ENCODE data around the gene AGBL1.
"Not testable (repeated sequence)": the region's sequence is repeated elsewhere in the genome, so short reads cannot be mapped to it uniquely, and the experiment has no call there.

Gene AGBL1

DNA sequence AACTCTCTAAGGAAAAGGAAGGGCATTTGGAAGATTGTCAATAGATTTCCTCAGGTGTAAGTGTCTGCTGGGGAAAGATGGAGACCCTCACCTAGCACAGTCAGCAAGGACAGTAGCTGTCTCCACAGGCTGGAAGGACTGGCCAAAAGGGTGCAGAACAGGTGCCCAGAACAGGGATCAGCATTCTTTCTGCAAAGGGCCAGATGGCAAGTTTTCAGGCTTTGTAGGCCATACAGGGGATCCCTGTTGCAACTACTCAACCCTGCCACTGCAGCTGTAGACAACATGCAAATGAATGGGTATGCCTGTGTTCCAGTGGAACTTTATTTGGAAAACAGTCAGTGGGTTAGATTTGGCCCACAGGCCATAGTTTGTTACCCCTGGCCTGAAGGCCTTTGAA, 8.1 kb downstream of the AGBL1 start:
- DNase-seq: no peak

DNA sequence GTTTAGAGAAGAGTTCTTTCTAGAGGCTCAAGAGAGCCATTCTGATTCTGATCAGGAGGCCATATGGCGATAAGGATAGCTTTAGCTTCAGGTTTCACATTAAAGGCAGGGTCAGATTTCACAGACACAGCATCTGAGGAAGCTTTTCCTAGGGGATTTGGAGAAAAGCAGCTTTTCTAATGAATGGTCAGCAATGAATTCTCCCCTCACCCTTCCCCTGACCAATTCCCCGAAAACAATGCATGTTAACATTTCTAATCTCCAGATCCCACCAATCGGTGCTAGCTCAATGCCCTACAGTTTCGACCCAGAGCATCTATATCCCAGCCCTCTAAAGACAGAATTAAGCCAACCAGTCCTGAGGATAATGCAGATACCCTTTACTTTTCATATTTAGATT, 9.8 kb downstream of the AGBL1 start:
- no peak for DNase-seq

DNA sequence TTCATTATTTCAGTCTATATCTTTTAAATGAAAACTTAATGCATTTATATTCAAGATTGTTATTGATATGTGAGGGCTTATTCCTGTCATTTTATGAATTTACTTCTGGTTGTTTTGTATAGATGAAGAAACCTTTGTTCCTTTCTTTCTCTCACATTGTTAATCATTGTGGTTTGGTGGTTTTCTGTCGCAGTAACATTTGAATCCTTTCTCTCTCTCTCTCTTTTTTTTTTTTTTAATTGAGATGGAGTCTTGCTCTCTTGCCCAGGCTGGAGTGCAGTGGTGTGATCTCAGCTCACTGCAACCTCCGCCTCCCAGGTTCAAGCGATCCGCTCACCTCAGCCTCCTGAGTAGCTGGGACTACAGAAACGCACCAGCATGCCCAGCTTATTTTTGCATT, 22.1 kb downstream of the AGBL1 start:
- no peak for DNase-seq

DNA sequence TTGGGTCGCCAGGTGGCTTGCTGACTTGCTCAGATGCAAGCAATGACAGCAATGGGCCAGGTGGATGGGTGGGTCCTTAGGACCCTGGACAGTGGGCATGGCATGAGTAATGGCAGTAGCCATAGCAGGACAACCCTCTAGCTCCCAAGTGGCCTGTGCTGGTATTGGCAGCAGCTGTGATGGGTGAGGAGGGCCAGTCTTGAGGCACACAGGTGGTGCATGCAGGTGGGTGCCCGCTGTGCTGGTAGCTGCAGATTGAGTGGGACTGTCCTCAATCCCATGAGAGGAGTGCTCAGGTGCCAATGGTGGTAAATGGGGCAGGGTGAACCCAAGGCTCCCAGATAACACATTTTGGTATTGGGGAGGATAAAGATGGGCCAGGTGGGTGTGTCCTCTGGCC, 24.2 kb downstream of the AGBL1 start:
- no peak for DNase-seq

DNA sequence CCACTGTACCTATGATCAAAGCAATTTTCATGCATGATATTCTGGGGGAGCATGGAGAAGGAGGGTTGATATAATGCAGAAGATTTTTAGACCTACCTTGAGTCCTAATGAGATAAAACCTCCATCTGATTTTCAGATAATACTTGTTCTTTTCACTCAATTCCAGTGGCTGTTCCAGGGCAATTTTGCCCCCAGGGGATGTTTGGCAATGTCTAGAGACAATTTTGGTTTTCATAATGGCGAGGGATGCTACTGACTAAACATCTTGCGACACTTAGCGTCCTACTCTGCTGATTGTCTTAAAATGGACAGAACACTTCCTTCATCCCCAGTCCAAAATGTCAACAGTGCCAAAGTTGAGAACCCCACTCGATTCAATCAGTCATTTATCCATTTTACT, 26.6 kb downstream of the AGBL1 start:
- no peak for DNase-seq

DNA sequence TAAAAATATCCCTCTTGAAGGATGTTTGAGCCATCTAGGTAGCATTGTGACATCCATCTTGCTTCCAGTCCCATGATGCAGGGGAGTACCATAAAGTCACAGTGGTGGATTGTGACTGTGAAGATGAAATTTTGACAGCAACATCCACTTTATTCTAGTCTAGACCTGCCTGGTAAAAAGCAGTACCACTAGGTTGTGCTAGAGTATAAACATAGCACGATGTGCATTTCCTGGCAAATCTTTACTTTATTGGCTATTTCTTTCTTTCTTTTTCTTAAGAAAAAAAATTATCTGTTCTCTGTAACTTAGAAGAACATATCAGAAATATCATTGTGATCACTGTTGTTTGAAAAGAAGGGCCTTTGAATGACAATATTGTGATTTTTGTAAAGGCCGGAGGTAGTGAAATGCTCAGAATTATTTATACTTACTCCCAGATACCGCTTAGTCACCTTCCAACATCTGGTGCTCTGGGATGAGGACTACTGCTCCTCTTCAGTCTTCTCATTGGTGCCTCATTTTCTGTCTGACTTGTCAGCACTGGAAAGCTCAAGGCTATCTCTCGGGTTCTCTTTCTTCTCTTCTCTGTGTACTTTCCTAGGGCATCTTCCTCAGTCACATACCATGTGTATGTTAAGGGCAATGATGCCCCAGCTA, 35.6 kb downstream of the AGBL1 start:
- DNase-seq: no peak

DNA sequence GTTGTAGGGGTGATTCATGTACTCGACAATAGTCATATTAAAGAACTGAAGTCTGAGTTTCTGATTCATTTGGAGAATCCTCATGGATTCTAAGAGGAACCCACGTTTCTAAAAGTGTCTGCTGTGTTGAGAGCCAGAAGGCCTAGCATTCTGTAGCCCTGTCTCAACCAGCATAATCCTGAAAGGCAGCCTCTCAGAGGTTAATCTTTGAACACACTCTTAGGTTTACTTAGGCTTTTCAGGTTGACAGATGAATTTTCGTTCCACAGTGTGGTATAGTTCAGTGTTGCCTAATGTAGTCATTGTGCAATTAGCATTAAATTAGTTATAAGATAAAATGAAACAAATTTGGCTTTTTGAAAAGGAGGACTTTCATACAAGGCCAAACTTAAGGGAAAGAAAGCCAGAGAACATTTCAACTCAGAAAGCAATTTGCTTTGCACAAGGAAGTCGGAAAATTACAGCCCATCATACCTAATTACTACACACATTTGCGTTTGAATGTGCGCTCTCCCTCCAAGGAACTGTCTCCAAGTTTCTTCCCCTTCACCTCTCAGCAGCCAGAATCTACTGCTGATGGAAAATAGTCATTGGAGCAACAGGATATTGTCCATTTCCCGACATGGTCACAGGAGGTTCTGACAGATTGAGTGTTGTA, 42.0 kb downstream of the AGBL1 start:
- DNase-seq: no peak

DNA sequence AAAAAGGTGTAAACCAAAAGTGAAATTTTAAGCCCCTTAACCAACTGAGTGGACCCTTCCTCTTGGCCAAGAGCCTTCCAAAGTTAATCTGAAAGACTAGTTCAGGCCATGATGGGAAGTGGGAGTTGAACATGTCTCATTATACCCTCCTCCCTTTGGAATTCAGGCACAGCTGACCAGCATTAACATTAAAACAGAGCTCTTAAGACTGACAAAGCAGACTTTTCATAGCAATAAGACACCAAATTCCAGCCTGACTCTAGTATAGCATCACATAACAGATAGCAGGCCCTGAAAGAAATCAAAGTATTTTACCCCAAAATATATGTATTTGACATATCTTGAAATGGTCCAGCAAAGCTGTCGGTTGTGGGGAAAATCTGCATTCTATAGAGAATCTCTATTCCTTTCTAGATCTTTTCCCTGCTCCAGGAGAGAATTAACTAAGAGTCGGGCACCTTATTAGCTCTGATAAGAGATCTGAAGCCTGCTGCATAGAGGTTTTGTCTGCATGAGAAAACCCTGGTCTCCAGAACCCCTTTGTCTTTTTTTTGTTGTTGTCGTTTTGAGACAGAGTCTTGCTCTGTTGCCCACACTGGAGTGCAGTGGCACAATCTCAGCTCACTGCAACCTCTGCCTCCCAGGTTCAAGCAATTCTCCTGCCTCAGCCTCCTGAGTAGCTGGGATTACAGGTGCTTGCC, 43.2 kb downstream of the AGBL1 start:
- not testable (repeated sequence) for DNase-seq

DNA sequence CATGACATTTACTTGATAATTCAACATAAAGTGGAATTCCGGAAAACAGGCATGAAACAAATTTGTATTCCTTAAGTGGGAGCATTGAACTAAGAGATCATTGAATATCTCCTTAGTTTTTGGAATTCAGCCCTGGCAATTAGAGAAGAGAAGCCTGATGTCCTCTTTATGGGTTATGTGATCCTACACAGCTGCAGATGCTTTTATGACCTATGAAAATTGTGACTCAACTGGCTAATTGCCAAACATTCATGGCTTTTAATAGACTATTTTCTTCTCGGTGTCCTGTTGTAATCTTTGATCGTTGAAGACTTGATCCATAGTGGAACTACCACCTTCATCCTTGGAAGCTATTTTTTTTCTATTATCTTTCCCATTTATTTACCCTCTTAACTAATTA, 46.1 kb downstream of the AGBL1 start:
- DNase-seq: no peak

DNA sequence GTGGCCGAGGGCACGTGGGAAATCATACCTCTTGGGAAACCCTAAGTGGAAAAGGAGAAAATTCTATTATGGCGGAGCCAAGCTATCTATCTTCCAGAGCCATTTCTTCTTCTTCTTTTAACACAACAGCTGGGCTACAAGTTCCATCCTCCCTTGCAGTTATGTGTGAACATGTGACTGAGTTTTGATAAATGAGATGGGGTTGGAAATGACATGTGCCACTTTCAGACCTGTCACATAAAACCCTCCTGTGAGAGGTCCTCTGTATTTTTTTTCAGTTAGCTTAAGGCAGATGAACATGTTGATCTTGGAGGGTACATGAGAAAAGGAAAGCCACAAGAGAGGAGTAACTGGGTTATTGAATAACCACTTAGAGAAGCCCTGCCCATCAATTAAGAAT, 47.9 kb downstream of the AGBL1 start:
- DNase-seq: no peak

DNA sequence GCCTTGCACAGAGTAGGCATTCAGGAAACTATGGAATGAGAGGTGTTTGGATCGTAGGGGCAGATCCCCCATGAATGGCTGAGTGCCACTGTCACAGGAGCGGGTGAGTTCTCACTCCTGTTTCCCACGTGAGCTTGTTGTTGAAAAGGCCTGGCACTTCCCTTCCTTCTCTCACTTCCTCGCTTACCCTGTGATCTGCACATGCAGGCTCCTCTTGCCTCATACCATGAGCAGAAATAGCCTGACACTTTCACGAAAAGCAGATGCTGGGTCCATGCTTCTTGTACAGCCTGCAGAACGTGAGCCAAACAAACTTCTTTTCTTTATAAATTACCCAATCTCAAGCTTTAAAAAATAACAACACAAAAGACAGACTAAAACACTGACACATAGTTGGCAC, 55.4 kb downstream of the AGBL1 start:
- no peak for DNase-seq

DNA sequence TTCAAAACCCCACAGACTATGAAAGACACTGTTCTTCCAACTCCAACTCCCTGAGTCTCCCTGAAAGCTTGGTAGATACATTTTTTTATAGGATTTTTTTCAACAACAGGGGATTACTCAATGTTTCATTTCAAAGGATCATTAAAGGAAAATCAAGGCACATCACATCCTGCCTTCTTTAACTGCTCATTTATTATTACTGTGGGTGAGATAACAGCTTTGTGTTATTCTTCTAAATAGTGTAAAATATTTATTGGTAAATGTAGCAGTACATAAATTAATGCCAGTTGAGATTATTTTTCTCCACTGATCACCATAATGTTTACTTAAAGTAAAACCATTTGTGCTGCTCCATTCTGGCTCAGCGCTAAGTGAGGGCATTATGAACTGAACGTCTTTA, 57.2 kb downstream of the AGBL1 start:
- no peak for DNase-seq

DNA sequence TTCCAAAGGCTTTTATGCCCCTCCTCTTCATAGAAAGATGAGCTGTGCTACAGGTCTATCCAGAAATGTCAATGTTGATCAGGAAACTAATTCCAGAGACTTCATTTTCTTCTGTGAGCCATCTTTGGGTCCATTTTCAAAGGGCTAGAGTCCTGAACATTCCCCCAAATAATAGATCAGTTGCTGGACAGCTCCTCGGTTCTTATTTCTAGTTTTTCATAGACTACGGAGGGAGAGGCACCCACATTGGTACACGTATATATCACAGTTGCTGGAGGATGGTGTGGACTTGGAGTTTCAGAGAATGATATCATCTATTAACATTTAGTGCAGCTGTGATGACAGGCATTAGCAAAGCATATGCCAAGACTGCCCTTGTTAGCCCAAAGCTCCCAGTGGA, 59.1 kb downstream of the AGBL1 start:
- DNase-seq: no peak

DNA sequence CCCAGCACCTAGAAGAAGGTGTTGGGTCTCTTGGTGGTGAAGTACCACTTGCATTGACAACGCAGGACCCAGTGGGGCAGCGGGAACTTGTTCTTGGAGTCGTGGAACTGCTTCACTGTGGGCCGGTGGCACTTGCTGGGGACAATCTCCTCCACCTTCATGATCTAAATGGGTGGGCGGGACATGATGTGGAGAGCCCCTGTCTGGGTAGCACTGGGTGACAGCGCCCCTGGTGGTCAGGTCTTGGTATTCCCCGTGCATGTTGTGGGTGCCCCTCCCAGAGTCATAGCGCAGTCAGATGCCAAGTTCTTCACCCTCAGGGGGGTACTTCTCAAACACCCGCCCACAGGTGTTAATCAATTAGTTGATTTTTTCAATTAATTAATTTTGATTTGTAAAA, 60.2 kb downstream of the AGBL1 start:
- no peak for DNase-seq

DNA sequence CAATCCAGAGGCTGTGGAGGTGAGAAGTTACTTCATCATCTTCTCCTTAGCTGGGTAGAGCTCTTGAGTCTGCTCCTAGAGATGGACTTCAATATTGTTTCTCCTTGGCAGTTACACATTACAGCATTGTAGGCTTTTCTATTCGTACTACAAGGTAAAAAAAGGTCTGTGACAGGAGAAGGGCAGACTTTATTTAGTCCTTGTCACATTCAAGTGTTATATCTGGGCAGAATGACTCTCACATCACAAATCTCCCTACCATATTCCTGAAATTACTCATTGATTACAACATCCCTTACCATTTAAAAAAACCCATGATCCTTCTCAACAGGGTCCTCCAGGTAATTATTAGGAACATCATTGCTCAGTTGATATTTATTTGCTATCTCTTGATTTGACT, 75.0 kb downstream of the AGBL1 start:
- DNase-seq: no peak

DNA sequence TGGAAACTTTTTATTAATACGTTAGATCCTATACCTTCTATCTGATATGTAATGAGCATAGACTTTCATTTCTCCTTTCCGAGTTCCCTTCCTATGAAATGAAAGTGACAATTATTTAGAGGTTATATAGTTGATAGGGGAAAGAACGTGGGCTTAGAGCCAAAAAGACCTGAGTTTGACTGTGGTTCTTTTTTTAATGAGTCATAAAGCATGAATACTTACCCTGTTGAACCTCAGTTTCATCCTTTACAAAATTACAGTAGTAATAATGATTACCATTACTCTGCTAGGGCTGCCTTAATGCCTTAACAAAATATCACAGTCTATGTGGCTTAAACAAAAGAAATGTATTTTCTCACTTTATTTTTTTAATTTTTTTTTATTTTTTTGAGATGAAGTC, 75.9 kb downstream of the AGBL1 start:
- DNase-seq: no peak

DNA sequence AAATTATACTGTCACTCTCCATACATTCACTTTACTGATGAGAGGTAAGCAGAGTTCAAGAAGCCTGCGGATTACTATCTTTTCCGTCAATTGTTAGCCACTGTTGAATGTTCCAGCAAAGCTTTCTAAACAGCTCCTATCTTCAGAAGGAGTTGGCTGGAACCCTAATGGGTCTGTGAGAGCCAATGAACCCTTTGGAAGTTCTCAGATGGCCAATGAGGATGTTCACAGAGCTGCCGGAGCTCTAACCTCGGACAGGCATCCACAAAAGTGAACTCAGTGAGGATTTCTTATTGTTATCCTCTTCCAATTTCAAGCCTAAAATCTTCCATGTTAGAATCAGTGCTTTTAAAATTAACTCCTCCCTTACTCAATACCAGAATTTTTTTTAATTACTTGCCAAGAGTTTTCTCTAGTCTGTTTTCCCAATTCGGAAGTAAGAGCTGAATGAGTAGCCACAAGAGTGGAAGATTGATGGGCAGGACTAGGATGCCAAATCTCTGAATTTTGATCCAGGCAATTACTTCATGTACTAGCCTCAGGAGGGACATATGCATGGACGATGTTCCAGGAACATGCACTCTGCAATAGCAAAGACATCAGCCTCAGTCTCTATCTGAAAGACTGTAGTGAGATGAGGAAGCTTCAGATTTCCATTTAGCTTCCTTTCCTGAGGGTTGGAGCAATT, 78.1 kb downstream of the AGBL1 start:
- DNase-seq: no peak

DNA sequence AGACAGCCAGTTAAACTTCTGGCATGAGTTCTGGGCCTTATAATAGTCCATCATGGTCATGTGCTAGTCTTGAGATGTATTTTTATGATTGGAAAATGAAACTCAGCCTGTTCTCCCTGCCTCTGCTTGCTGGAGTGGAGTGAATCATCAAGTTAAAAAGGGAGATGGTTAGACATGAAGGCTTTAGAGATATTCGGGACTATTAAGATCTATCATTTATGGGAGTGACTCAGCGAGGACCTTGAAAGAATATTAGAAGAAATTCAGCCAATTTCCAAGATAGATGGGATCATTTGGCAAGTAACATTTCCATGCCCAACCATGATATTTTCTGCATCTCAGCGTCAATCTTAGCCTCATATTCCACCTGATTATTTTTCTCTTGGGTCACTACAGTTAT, 79.8 kb downstream of the AGBL1 start:
- DNase-seq: no peak

DNA sequence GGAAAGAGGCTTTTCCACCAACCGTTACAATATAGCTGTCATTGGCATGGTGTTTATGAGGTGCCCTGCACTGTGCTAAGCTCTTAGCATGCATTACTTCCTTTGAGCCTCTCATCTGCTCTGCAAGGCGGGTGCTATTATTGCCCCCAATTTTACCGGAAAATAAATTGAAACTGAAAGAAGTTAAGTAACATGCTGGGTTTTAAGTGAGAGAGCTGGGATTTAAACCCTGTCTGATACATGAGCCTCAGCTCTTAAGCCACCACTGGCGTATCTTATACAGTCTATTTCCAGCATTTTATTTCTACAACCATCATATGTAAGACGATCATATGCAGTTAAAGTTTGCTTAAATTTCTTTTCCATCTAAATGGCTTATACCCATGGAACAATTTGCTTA, 81.6 kb downstream of the AGBL1 start:
- no peak for DNase-seq

DNA sequence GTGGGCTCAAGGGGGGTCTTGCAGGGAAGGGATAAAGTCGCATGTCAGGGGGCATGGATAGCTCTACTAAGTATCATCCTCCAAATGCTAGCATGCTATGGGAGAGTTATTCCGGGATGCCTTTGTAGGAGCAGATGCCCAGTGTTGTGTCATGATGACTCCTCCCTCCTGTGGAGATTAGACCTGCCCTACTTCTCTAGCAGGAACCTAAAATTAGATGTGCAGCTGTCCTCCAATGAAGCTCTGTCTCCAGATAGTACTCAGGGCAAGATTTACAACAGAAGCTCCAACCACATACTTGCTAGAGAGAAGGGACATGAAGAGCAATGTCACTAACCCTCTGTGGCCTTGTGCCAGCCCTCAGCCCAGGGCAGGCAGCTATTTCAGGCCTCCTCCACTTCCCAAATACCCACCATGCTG, 82.5 kb downstream of the AGBL1 start:
- no peak for DNase-seq

DNA sequence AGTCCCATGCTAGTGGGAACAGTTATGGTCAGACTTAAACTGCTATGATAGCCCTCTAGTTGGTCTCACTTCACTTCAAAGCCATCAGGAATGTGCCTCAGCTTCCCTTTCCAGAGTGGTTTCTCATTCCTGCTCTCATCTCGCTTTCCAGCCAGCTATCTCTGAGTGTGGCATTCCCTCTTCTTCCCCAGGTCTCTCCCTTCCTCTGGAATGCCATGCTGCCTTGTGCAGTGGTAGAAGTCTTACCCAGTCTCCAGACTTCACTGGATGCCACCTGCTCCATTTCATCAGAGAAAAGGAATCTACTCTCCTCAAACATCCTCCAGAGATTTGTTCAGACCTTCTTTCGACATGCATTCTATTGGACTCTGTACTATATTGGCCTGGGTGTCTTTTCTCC, 83.0 kb downstream of the AGBL1 start:
- no peak for DNase-seq

DNA sequence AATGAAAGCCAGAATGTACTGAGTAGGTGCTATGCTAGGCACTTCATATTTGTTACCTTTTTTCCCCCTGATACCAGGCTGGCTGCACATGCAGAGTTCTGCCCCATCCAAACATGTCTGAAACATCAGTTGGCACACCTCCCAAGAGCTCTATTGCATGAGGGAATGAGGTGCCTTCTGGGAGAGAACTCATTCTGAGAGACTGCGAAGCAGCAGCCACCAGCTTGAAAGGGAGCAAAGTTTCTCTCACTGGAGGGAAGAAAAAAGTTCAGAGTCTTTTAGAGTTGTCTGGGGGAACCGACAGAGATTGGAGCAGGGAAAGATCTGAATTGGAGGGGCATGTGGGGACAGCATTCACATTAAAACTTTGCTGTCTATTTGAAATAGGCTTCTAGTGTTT, 84.1 kb downstream of the AGBL1 start:
- DNase-seq: no peak

DNA sequence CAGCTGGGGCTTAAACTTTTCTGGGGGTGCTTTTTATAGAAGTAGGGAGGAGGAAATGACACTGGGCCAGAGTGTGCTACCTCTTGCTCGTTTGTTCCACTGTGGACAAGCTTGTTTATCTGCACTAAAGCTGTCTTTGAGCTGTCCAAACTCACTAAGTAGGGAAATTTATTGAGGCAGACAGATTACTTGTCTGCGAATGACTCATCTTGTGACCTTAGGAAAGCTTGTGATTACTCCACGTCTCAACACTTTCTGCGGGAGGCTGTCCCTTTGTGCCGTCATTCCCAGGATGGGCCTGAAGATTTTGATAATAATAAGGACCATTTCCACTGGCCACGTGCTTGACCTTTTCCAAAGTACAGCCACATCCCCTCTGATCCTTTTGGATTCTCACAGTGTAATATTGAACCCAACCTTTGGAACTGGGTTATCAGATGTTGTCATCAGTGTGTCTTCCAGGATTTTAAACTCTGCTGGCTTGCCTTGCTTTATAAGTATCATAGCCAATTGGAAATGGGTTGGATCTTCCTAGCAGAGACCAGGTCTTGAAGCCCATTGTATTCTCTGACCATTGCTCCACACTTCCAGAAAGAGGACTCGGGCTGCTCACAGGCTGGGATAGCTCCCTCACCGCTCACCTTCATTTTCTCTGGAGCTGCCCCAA, 84.7 kb downstream of the AGBL1 start:
- DNase-seq: no peak
